Measurements from ENCODE around the gene STX5.

Gene STX5

DNA sequence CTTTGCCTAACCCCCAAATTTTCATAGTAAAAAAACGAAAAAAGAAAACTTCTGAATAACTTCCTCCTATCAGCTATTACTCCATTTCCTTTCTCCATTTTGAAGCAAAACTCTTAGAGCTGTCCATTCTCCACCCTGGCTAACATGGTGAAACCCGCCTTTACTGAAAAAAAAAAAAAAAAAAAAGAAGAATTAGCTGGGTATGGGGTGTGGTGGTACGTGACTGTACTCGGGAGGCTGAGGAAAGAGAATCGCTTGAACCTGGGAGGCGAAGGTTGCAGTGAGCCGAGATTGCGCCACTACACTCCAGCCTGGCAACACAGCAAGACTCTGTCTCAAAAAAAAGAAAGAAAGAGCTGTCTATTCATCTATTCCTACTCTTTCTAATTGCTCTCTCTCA is 15.3 kb downstream of the STX5 start:
- TF ChIP-seq SPI1 (IDR thresholded peaks at IDR 0.05; ENCODE audit: borderline replicate concordance, low read depth) (no peak), POLR2AphosphoS5 (IDR thresholded peaks at IDR 0.05; ENCODE audit: low read depth) (no peak), GABPA (IDR thresholded peaks at IDR 0.05; ENCODE audit: low read depth) (no peak), CTCF (IDR thresholded peaks at IDR 0.05; ENCODE audit: insufficient read depth, low read length) (no peak)
- TF ChIP-seq, protein P1, sequence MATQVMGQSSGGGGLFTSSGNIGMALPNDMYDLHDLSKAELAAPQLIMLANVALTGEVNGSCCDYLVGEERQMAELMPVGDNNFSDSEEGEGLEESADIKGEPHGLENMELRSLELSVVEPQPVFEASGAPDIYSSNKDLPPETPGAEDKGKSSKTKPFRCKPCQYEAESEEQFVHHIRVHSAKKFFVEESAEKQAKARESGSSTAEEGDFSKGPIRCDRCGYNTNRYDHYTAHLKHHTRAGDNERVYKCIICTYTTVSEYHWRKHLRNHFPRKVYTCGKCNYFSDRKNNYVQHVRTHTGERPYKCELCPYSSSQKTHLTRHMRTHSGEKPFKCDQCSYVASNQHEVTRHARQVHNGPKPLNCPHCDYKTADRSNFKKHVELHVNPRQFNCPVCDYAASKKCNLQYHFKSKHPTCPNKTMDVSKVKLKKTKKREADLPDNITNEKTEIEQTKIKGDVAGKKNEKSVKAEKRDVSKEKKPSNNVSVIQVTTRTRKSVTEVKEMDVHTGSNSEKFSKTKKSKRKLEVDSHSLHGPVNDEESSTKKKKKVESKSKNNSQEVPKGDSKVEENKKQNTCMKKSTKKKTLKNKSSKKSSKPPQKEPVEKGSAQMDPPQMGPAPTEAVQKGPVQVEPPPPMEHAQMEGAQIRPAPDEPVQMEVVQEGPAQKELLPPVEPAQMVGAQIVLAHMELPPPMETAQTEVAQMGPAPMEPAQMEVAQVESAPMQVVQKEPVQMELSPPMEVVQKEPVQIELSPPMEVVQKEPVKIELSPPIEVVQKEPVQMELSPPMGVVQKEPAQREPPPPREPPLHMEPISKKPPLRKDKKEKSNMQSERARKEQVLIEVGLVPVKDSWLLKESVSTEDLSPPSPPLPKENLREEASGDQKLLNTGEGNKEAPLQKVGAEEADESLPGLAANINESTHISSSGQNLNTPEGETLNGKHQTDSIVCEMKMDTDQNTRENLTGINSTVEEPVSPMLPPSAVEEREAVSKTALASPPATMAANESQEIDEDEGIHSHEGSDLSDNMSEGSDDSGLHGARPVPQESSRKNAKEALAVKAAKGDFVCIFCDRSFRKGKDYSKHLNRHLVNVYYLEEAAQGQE (IDR thresholded peaks at IDR 0.05; ENCODE audit: insufficient replicate concordance, low read depth): no peak
- Histone ChIP-seq H3K4me3 (replicated peaks; ENCODE audit: insufficient read depth, low read length) (no peak overlapping the region), H3K27ac (replicated peaks) (peak overlapping the region; percentile 82), H3K27me3 (ENCODE audit: insufficient read depth, poor library complexity, severe bottlenecking) (no peaks in the 10 kb centered on the region)
- peak in 1 of 2 experiments; percentile 84 for DNase-seq (ENCODE audit: low read depth in 1 of 2, low spot score in 1 of 2)

- H3K27ac ChIP-seq (replicated peaks): no peak overlapping the region
- TF ChIP-seq SPI1 (IDR thresholded peaks at IDR 0.05; ENCODE audit: borderline replicate concordance, low read depth): no peak
- no peak for TF ChIP-seq CTCF (IDR thresholded peaks at IDR 0.05; ENCODE audit: insufficient read depth, low read length)
- TF ChIP-seq, protein P1 (IDR thresholded peaks at IDR 0.05; ENCODE audit: insufficient replicate concordance, low read depth): no peak
- TF ChIP-seq POLR2AphosphoS5 (IDR thresholded peaks at IDR 0.05; ENCODE audit: low read depth): no peak
- no peak for TF ChIP-seq GABPA (IDR thresholded peaks at IDR 0.05; ENCODE audit: low read depth)
- no peak overlapping the region for H3K4me3 ChIP-seq (replicated peaks; ENCODE audit: insufficient read depth, low read length)
- DNase-seq (ENCODE audit: low read depth in 1 of 2, low spot score in 1 of 2): no peak
- H3K27me3 ChIP-seq (ENCODE audit: insufficient read depth, poor library complexity, severe bottlenecking): no peaks in the 10 kb centered on the region
These were observed 20.2 kb downstream of the STX5 start for GRCh38 chr11:62811659-62812058.

- no peak overlapping the region for H3K4me3 ChIP-seq (replicated peaks; ENCODE audit: insufficient read depth, low read length)
- H3K27me3 ChIP-seq (ENCODE audit: insufficient read depth, poor library complexity, severe bottlenecking): no peaks in the 10 kb centered on the region
- TF ChIP-seq, protein P1 (IDR thresholded peaks at IDR 0.05; ENCODE audit: insufficient replicate concordance, low read depth): no peak
- TF ChIP-seq POLR2AphosphoS5 (IDR thresholded peaks at IDR 0.05; ENCODE audit: low read depth): no peak
- TF ChIP-seq CTCF (IDR thresholded peaks at IDR 0.05; ENCODE audit: insufficient read depth, low read length): no peak
- no peak for TF ChIP-seq SPI1 (IDR thresholded peaks at IDR 0.05; ENCODE audit: borderline replicate concordance, low read depth)
- no peak for TF ChIP-seq GABPA (IDR thresholded peaks at IDR 0.05; ENCODE audit: low read depth)
- no peak overlapping the region for H3K27ac ChIP-seq (replicated peaks)
- no peak for DNase-seq (ENCODE audit: low read depth in 1 of 2, low spot score in 1 of 2)
These were observed 21.1 kb downstream of the STX5 start for GRCh38 chr11:62810748-62811147.

Data from HL-60 (cell line).